Medulla oblongata (tissue), 1 donor: ENCODE measurements around the gene RBMX.
"Not testable (repeated sequence)": the region's sequence is repeated elsewhere in the genome, so short reads cannot be mapped to it uniquely, and the experiment has no call there.

Experiments used
- DNase-seq: peaks from one replicate; pipeline ENCODE4 v3.0.0-alpha.2; 2015; ENCODE audit errors: extremely low spot score

Gene RBMX

GRCh38 chrX:136878423-136878822 lies 2.1 kb downstream of the RBMX start:
- DNase-seq: no peak

- not testable (repeated sequence) for DNase-seq
Measured at GRCh38 chrX:136874114-136874513, 6.4 kb downstream of the RBMX start.

- not testable (repeated sequence) for DNase-seq
Measured at GRCh38 chrX:136873210-136873609, 7.3 kb downstream of the RBMX start.

GRCh38 chrX:136872091-136872700 lies 8.3 kb downstream of the RBMX start:
- DNase-seq: no peak

- DNase-seq: no peak
Measured at GRCh38 chrX:136870064-136870463, 10.5 kb downstream of the RBMX start.

GRCh38 chrX:136868283-136869055 lies 12.1 kb downstream of the RBMX start:
- DNase-seq: no peak

- no peak for DNase-seq
Measured at GRCh38 chrX:136867518-136867917, 13.0 kb downstream of the RBMX start.

GRCh38 chrX:136867096-136867491 lies 13.4 kb downstream of the RBMX start:
- no peak for DNase-seq

GRCh38 chrX:136866337-136867095 lies 14.0 kb downstream of the RBMX start:
- no peak for DNase-seq

- DNase-seq: no peak
Measured at GRCh38 chrX:136865270-136866158, 15.0 kb downstream of the RBMX start.

GRCh38 chrX:136863826-136864225 lies 16.7 kb downstream of the RBMX start:
- no peak for DNase-seq

- no peak for DNase-seq
Measured at GRCh38 chrX:136862546-136862945, 18.0 kb downstream of the RBMX start.

- no peak for DNase-seq
Measured at GRCh38 chrX:136861877-136862276, 18.6 kb downstream of the RBMX start.

- DNase-seq: no peak
Measured at GRCh38 chrX:136858007-136858756, 22.3 kb downstream of the RBMX start.

- DNase-seq: peak; percentile 13
Measured at GRCh38 chrX:136856551-136856950, 24.0 kb downstream of the RBMX start.

- no peak for DNase-seq
Measured at GRCh38 chrX:136856050-136856449, 24.5 kb downstream of the RBMX start.

- DNase-seq: no peak
Measured at GRCh38 chrX:136851526-136851925, 29.0 kb downstream of the RBMX start.

GRCh38 chrX:136850441-136851175 lies 29.9 kb downstream of the RBMX start:
- DNase-seq: peak; percentile 10

GRCh38 chrX:136849395-136849794 lies 31.1 kb downstream of the RBMX start:
- no peak for DNase-seq

GRCh38 chrX:136847874-136848273 lies 32.7 kb downstream of the RBMX start:
- DNase-seq: no peak
